ENCODE measurements around the gene RNF113B. TPM values are rescaled to one million over a fixed set of nuclear protein-coding genes. Genes with fewer than 3 reads are reported as not detected.

Gene RNF113B
- under 1 TPM in 1 of 9 donors, not detected in 8; 0.27 TPM for total RNA-seq
- polyA plus RNA-seq: under 1 TPM in 1 of 3 donors, not detected in 2; 0.15 TPM
- long read RNA-seq, donor 1: 0 reads
- long read RNA-seq, donor 2: 0 reads
- long read RNA-seq, donor 3: 0 reads
- long read RNA-seq, donor 4: 0 reads
- long read RNA-seq, donor 5: 0 reads
- long read RNA-seq, donor 6: 0 reads
- long read RNA-seq, donor 7: 0 reads
- long read RNA-seq, donor 8: 0 reads
- long read RNA-seq, donor 9: 0 reads
- long read RNA-seq, donor 10: 0 reads

- no peaks in the 10 kb centered on the region for H3K36me3 ChIP-seq (replicated peaks in 1 of 2)
- H3K9me3 ChIP-seq (replicated peaks in 1 of 3): no peaks in the 10 kb centered on the region
- peaks cover 29 to 31% of the 10 kb centered on the region in 2 donors for H3K4me1 ChIP-seq (replicated peaks in 1 of 2)
- TF ChIP-seq CTCF (IDR thresholded peaks at IDR 0.05) (no peak), POLR2A (IDR thresholded peaks at IDR 0.05) (no peak)
- no peak for DNase-seq
- intact Hi-C loops (cut with DNase I): no loop called here
- no peak within 1 kb of the TSS for H3K4me3 ChIP-seq
- H3K27ac ChIP-seq: no peak within 1 kb of the TSS
- 90 to 93% (median 91%) methylated on average over 57 to 58 of the region's 58 CpGs for WGBS, 4 donors
- H3K27me3 ChIP-seq: no peaks in the 10 kb centered on the region
These were observed at the start of gene RNF113B for GRCh38 chr13:98176777-98177608. Gene RNF113B (minus strand): TSS chr13:98177269. CDS start chr13:98177236, 33 bp downstream.

- no peak for TF ChIP-seq CTCF (IDR thresholded peaks at IDR 0.05)
- no peak for TF ChIP-seq POLR2A (IDR thresholded peaks at IDR 0.05)
- H3K9me3 ChIP-seq (replicated peaks in 1 of 3): no peaks in the 10 kb centered on the region
- WGBS, 4 donors: 74 to 83% (median 80%) methylated on average over 5 of the region's 5 CpGs
- H3K27me3 ChIP-seq: no peaks in the 10 kb centered on the region
- H3K36me3 ChIP-seq (replicated peaks in 1 of 2): no peaks in the 10 kb centered on the region
- H3K27ac ChIP-seq: no peak overlapping the region
- DNase-seq: no peak
- no peak overlapping the region for H3K4me3 ChIP-seq
- intact Hi-C loops (cut with DNase I): no loop called here
- H3K4me1 ChIP-seq (replicated peaks in 1 of 2): peaks cover 0 to 6% of the 10 kb centered on the region in 2 donors
These were observed 49.4 kb upstream of the RNF113B start for GRCh38 chr13:98226496-98226895.

GRCh38 chr13:98225036-98225940 lies 48.2 kb upstream of the RNF113B start:
- Histone ChIP-seq H3K27ac (no peak overlapping the region), H3K36me3 (replicated peaks in 1 of 2) (no peaks in the 10 kb centered on the region), H3K4me3 (no peak overlapping the region), H3K27me3 (no peaks in the 10 kb centered on the region), H3K4me1 (replicated peaks in 1 of 2) (peaks cover 9 to 17% of the 10 kb centered on the region in 2 donors), H3K9me3 (replicated peaks in 1 of 3) (no peaks in the 10 kb centered on the region)
- WGBS, 4 donors: 89 to 92% (median 89%) methylated on average over 20 of the region's 20 CpGs
- TF ChIP-seq POLR2A (IDR thresholded peaks at IDR 0.05): no peak
- no peak for TF ChIP-seq CTCF (IDR thresholded peaks at IDR 0.05)
- intact Hi-C loops (cut with DNase I): no loop called here
- DNase-seq: no peak

GRCh38 chr13:98224557-98224956 lies 47.5 kb upstream of the RNF113B start:
- intact Hi-C loops (cut with DNase I): no loop called here
- Histone ChIP-seq H3K4me1 (replicated peaks in 1 of 2) (peaks cover 9 to 24% of the 10 kb centered on the region in 2 donors), H3K27ac (no peak overlapping the region), H3K36me3 (replicated peaks in 1 of 2) (no peaks in the 10 kb centered on the region), H3K4me3 (no peak overlapping the region), H3K27me3 (no peaks in the 10 kb centered on the region), H3K9me3 (replicated peaks in 1 of 3) (no peaks in the 10 kb centered on the region)
- no peak for DNase-seq
- 89 to 92% (median 91%) methylated on average over 5 of the region's 5 CpGs for WGBS, 4 donors
- no peak for TF ChIP-seq CTCF (IDR thresholded peaks at IDR 0.05)
- no peak for TF ChIP-seq POLR2A (IDR thresholded peaks at IDR 0.05)

Measured in adrenal gland (tissue), 19 donors.